HG02610 (cell line): ENCODE measurements around the gene NYNRIN.
A peak's percentile ranks its signal among the peaks of the same experiment; 100 is the strongest.
"Not testable (repeated sequence)": the region's sequence is repeated elsewhere in the genome, so short reads cannot be mapped to it uniquely, and the experiment has no call there.

Experiments used
- ATAC-seq: cut with Tn5 transposase; IDR thresholded peaks from one replicate; pipeline ENCODE4 v1.9.1; 2021; ENCODE audit warnings: mild to moderate bottlenecking, moderate library complexity; ENCODE audit not compliant: unreplicated experiment

Gene NYNRIN

GRCh38 chr14:24398653-24399446, at the start of gene NYNRIN:
TSS of gene NYNRIN (plus strand) at chr14:24399003. CDS start at chr14:24399247, 244 bp downstream.
- ATAC-seq, result no peak

- no peak for ATAC-seq
Observed at GRCh38 chr14:24349742-24350141, 49.1 kb upstream of the NYNRIN start.

GRCh38 chr14:24351517-24351916, 47.3 kb upstream of the NYNRIN start:
- no peak for ATAC-seq

GRCh38 chr14:24353559-24354481, 45.0 kb upstream of the NYNRIN start:
- ATAC-seq, result no peak

GRCh38 chr14:24354482-24354825, 44.3 kb upstream of the NYNRIN start:
- not testable (repeated sequence) for ATAC-seq

GRCh38 chr14:24355009-24355408, 43.8 kb upstream of the NYNRIN start:
- ATAC-seq, result no peak

- no peak for ATAC-seq
Observed at GRCh38 chr14:24356208-24356607, 42.6 kb upstream of the NYNRIN start.

GRCh38 chr14:24360281-24360680, 38.5 kb upstream of the NYNRIN start:
- ATAC-seq, result no peak

GRCh38 chr14:24361326-24361725, 37.5 kb upstream of the NYNRIN start:
- no peak for ATAC-seq

- no peak for ATAC-seq
Observed at GRCh38 chr14:24362241-24362960, 36.4 kb upstream of the NYNRIN start.

- no peak for ATAC-seq
Observed at GRCh38 chr14:24363401-24363800, 35.4 kb upstream of the NYNRIN start.

- ATAC-seq, result no peak
Observed at GRCh38 chr14:24364841-24365240, 34.0 kb upstream of the NYNRIN start.

GRCh38 chr14:24365600-24366412, 33.0 kb upstream of the NYNRIN start:
- ATAC-seq, result no peak

- ATAC-seq, result no peak
Observed at GRCh38 chr14:24366413-24366720, 32.4 kb upstream of the NYNRIN start.

- ATAC-seq, result peak; percentile 66
Observed at GRCh38 chr14:24366721-24367513, 31.9 kb upstream of the NYNRIN start.

- peak; percentile 23 for ATAC-seq
Observed at GRCh38 chr14:24367514-24368211, 31.1 kb upstream of the NYNRIN start, which contains the start of gene NFATC4. TSS of gene NFATC4 (plus strand) at chr14:24368184. CDS start at chr14:24368341, 157 bp downstream.

GRCh38 chr14:24368212-24368561, 30.6 kb upstream of the NYNRIN start:
- no peak for ATAC-seq

GRCh38 chr14:24368562-24369252, 30.1 kb upstream of the NYNRIN start:
- no peak for ATAC-seq

GRCh38 chr14:24369463-24369862, 29.3 kb upstream of the NYNRIN start:
- no peak for ATAC-seq
